Sigmoid colon (tissue), 4 donors: ENCODE data around the gene UBTD1.
"Not testable (repeated sequence)": the region's sequence is repeated elsewhere in the genome, so short reads cannot be mapped to it uniquely, and the experiment has no call there.

ENCODE experiments used
- EP300 ChIP-seq, 4 donors: sonication (generic); formaldehyde crosslinking; IDR thresholded peaks; one replicate each; pipeline ENCODE4 v1.6.1; 2017; ENCODE audit warnings: antibody characterized with exemption in 4 of 4
- POLR2A ChIP-seq, 2 donors: fragments of 450-650 bp; IDR thresholded peaks; one replicate each; pipeline ENCODE4 v1.6.1; 2016; ENCODE audit warnings: antibody characterized with exemption in 2 of 2, mild to moderate bottlenecking in 2 of 2, moderate library complexity in 2 of 2
- POLR2AphosphoS5 ChIP-seq, 4 donors: sonication (generic); formaldehyde crosslinking; IDR thresholded peaks; one replicate each; pipeline ENCODE4 v1.6.1; 2017; ENCODE audit warnings: antibody characterized with exemption in 4 of 4
- TF ChIP-seq, protein P1 (sequence below), 4 experiments: fragments of 450-650 bp in 3 of 4; fragments of 200-600 bp in 1 of 4; IDR thresholded peaks; one replicate each; pipeline ENCODE4 v1.5.1; 2016 to 2019; ENCODE audit warnings: antibody characterized with exemption in 4 of 4, mild to moderate bottlenecking in 3 of 4, moderate library complexity in 2 of 4

DNA sequence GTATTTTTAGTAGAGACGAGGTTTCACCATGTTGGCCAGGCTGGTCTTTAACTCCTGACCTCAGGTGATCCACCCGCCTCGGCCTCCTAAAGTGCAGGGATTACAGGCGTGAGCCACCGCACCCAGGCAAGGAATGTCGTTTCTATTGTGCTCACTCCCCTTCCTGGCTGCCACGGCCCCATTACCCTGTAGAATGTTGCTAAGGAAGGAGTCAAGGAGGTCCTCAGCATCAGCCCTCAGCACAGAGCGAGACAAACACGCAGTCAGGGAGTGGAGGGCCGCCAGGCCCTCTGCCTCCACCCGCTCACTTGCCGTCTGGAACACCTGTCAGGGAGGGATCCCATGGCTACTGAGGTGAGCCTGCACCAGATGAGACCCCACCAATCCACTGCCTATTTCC, 29.9 kb upstream of the UBTD1 start:
- TF ChIP-seq, protein P1, sequence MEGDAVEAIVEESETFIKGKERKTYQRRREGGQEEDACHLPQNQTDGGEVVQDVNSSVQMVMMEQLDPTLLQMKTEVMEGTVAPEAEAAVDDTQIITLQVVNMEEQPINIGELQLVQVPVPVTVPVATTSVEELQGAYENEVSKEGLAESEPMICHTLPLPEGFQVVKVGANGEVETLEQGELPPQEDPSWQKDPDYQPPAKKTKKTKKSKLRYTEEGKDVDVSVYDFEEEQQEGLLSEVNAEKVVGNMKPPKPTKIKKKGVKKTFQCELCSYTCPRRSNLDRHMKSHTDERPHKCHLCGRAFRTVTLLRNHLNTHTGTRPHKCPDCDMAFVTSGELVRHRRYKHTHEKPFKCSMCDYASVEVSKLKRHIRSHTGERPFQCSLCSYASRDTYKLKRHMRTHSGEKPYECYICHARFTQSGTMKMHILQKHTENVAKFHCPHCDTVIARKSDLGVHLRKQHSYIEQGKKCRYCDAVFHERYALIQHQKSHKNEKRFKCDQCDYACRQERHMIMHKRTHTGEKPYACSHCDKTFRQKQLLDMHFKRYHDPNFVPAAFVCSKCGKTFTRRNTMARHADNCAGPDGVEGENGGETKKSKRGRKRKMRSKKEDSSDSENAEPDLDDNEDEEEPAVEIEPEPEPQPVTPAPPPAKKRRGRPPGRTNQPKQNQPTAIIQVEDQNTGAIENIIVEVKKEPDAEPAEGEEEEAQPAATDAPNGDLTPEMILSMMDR (IDR thresholded peaks at IDR 0.05), result not testable (repeated sequence)
- not testable (repeated sequence) for TF ChIP-seq POLR2A, EP300, POLR2AphosphoS5 (IDR thresholded peaks at IDR 0.05)
